Measurements from ENCODE around the gene SH3GLB2. TPM values are rescaled to one million over a fixed set of nuclear protein-coding genes. Genes with fewer than 3 reads are reported as not detected.
"Not testable (repeated sequence)": the region's sequence is repeated elsewhere in the genome, so short reads cannot be mapped to it uniquely, and the experiment has no call there.

Gene SH3GLB2
- total RNA-seq, 2 donors from 2014 or later, result 64.3 to 68.7 TPM

DNA sequence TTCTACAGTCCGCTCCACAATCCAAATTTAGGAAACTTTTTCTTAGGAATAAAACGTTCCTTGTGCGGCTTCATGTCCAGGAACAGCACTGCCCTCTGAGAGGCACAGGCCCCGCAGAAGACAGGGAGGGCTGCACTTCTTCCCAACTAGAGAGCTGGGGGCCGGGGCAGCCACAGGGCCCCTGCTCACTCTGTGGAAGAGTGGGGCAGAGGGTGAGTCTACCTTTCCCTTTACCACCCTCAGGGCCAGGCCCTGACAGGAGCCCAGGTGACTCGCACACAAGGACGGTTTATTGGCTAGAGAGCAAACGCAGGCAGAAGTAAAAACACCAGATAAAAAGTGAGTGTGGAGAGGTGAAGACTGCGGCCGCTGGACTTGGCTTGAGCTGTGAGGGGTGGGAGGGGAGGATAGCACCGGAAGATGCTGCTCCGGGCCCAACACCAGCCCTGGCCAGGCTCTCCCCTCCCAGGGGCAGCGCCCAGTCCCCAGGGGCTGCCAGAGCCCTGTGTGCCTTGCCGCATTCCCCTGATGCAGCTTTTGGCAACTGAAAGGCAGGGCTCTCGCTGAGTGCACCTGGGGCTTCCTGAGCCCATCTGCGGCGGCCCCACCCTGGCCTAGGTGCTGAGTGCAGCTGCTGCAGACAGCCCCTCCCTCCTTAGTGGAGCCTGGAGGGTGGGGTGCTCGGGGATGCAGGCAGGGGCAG is 20.2 kb downstream of the SH3GLB2 start:
- DNase-seq (ENCODE audit: low spot score), result no peak
- intact Hi-C loops (cut with DNase I), result no loop called here

DNA sequence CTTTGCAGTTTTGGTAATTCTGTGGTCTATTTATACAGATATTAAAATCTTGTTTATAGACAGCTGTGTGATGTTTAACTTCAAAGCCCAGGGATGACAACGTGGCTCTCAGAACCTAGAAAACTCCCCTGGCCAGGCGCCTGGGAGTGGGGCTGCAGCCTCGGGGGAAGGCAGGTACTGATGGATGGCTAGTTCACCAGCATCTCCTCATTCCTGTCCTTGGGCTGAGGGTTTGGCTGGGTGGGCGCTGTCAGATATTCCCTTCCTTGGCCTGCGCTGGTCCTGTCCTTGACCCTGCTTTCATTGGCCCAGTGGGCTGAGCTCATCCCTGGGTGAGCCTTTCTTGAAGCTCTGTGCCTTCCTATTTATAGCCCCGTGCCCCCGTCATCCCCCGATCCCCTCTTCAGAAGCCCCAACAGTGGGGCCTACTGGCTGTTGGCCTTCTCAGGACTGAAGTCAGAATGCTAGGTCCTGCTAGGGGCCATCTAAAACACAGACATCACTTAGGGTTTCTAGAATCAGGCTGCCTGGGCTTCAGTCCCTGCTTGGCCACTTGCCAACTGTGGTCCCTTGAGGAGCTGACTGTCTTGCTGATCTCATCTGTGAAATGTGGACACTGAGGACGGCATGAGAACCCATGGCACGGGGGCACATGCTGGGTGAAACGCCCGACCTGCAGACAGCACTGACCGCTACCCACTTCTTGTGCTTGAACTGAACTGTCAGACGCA is 20.9 kb downstream of the SH3GLB2 start:
- peak; percentile 88 for DNase-seq (ENCODE audit: low spot score)
- intact Hi-C loops (cut with DNase I), result no loop called here

DNA sequence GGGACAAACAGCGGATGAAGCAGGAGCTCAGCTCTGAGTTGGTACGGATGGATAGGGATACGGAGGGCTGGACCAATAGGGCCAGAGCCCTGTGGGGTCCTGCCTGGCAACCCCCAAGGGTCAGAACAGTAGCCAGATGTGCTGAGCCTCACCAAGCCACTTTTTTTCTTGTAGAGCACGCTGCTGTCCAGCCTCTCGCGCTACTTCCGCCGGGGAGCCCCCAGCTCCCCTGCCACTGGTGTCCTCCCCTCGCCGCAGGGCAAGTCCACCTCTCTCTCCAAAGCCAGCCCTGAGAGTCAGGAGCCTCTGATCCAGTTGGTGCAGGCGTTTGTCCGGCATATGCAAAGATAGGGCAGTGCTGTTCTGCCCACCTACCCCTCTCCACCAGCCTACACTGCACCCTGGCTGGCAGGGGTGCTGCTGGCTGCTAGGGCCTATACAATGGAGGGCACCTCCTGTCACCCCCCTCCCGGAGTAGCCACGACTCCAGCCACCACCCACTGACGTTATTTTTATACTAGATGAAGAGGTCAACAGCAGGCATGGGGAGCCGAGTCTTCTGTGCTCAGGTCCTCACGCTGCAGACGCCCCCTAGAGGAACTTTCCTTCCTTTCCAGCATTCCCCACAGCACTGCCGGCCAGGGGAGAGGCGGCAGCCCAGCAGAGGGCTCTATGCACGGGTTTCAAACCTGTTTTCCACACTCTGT is 21.6 kb downstream of the SH3GLB2 start:
- peak; percentile 90 for DNase-seq (ENCODE audit: low spot score)
- intact Hi-C loops (cut with DNase I), result no loop called here

DNA sequence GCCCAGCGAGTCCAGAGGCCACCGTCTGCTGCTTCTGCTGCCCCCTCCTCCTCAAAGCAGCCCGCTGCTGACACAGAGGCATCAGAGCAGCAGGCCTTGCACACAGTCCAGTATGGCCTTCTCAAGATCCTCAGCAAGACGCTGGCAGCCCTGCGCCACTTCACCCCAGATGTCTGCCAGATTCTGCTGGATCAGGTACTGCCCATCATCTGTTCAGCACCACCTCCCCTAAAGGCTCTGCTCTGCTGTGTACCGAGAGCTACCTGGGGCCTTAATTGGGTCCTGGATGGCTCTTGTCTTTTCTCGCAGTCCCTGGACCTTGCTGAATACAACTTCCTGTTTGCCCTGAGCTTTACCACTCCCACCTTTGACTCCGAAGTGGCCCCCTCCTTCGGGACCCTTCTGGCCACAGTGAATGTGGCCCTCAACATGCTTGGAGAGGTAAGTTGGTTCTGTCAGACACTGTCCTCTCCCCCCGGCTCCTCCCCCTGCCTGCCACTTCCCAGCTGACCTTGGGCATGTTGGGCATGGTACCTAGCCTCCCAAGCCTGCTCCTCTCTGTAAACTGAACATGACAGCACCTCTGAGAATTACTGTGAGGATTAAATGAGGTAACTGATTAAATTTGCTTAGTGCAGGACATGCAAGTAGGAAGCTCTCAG is 22.7 kb downstream of the SH3GLB2 start:
- DNase-seq (ENCODE audit: low spot score), result no peak
- intact Hi-C loops (cut with DNase I), result no loop called here

DNA sequence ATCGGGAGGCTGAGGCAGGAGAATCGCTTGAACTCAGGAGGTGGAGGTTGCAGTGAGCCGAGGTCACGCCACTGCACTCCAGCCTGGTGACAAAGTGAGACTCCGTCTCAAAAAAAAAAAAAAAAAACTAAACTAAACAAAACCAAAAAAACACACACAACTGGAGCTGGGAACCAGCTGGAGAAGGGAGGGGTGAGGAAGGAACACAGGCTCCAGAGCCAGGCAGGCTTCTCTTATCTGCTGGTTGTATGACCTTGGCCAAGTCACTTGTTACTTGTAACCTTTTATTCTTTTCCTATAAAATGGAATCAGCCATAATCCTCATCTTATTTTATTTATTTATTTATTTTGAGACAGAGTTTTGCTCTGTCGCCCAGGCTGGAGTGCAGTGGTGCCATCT is 24.0 kb downstream of the SH3GLB2 start:
- DNase-seq (ENCODE audit: low spot score); intact Hi-C loops (cut with DNase I): not testable (repeated sequence)

DNA sequence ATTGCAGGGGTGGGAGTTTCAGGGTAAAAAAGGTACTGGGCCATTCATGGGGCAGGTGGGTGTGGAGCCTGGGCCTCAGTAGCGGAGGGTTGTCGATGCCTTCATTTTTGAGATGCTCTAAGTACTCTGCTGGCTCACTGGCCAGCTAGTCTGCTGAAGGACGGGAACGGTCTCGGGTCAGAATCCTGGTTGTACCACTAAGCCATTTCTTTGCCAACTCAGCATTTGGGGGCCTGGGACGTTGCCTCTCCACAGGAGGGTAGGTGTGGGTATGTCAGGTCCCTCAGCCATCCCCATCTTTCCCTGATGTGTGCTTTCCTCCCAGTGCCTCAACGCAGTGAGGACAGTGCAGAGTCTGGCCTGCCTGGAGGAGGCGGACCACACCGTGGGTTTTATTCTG is 25.1 kb downstream of the SH3GLB2 start:
- intact Hi-C loops (cut with DNase I), result loop anchor here in 1 of 2 donors (1.0 kb wide), 1 partner anchor 36 kb away; no protein-coding TSS in a partner anchor
- DNase-seq (ENCODE audit: low spot score), result no peak

DNA sequence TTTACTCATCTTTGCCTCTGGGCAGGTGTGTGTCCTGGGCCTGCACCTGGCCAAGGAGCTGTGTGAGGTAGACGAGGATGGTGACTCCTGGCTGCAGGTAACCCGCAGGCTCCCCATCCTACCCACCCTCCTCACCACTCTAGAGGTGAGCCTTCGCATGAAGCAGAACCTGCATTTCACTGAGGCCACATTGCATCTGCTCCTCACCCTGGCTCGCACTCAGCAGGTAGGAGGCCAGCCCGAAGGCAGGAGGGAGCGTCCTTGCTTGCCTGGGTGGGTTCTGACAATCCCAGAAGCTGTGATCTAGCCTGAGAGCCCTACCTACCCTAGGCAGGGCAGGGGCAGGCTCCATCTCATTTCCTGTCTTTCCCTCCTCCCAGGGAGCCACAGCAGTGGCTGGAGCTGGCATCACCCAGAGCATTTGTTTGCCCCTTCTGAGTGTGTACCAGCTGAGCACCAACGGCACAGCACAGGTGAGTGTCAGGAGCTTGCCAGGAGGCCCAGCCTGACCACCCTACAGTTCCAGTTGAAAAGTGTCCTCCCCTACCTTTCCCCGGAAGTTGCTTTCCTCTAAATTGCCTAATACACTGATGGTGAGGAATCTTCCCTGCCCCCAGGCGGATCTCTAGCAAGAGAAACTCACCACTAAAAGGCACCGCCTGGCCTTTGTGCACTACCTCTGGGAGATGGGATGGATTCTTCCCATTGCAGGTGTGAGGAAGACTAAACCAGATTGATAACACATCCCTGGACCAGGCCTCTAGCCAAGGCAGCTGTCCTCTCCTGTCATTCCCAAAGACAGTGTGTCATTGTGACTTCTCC is 26.4 kb downstream of the SH3GLB2 start:
- DNase-seq (ENCODE audit: low spot score), result no peak
- intact Hi-C loops (cut with DNase I), result no loop called here

DNA sequence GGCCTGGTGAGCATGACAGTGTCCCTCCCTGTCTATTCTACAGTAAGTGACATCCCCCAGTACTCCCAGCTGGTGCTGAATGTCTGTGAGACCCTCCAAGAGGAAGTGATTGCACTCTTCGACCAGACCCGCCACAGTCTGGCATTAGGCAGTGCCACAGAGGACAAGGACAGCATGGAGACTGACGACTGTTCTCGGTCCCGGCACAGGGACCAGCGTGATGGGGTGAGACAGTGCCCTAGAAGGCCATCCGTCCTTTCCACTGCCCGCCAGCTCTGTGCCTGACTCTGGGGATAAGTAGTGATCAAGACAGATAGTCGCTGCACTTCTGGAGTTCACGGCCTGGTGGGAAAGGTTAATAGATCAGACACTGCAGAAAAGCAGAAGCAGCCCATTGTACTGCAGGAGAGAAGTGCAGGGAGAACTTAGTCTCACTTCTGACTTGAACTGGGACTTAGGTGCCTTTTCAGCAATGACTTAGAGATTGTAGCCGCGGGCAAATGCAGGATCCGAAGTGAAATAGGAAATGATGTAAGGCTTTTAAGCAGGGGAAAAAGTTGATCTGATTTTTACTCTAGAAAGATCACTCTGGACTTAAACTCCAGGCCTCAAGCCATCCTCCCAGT is 28.4 kb downstream of the SH3GLB2 start:
- no peak for DNase-seq (ENCODE audit: low spot score)
- intact Hi-C loops (cut with DNase I), result no loop called here

DNA sequence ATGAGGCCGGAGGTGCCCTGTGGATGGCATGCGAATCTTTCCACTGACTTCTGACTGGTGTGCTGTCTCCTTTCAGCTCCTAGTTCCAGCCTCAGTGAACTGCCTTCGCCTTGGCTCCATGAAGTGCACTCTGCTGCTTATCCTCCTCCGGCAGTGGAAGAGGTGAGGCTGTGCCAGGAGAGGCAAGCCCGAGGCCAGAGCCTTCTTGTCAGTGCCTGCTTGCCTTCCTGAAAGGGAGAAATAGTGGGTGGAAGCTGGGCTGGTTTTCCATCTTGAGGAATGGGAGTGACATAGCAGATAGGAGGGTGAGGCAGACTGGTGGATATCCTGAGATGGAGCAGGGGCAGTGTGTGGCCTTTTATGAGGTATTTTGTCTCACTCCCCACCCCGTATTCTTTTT is 29.7 kb downstream of the SH3GLB2 start:
- intact Hi-C loops (cut with DNase I), result no loop called here
- DNase-seq (ENCODE audit: low spot score), result no peak

DNA sequence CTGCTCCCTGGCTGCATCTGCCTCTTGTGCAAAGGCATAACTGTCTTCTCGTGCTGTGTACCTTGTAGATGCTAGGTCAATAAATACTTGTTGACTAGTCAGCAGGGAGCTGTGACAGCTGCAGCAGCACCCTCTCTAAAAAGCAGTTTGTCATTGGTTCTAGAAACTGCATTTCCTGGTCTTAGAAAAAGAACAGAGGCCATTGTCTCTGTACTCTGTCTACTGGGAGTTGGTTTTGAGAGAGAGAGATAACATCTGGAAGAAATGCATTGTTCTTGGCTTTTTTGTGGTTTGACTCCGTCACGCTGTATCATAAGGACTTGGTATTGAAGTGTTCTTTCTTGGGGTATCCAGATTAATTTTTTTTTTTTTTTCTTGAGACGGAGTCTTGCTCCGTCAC is 32.3 kb downstream of the SH3GLB2 start:
- DNase-seq (ENCODE audit: low spot score), result peak; percentile 16
- intact Hi-C loops (cut with DNase I), result no loop called here

DNA sequence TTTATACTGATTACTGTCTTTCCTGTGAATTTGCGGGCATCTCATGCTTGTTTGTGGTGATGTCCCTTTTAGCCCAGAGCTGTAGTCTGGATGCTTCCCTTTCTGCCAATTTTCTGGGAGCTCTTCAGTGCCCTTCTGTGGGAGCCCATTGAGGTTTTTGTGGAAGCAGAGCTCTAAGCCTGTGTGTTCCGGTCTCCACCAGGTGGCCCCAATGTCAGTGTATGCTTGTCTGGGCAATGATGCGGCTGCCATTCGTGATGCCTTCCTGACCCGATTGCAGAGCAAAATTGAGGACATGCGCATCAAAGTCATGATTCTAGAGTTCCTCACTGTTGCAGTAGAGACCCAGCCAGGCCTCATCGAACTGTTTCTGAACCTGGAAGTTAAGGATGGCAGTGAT is 35.1 kb downstream of the SH3GLB2 start:
- intact Hi-C loops (cut with DNase I), result no loop called here
- no peak for DNase-seq (ENCODE audit: low spot score)

DNA sequence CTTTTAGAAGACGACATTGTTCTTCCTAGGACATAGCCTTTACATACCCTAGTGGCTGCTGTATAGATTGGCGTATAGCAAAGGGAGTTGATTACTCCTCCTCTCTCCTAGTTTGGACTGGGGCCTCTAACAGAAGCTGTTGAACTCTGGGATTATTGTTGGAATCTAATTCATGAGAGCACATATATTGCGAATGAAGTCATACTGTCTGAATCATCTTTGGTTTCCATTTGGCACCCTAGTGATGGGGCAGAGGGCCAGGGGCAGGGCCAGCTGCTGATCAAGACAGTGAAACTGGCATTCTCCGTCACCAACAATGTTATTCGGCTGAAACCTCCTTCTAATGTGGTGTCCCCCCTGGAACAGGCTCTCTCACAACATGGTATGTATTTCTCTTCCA is 40.3 kb downstream of the SH3GLB2 start:
- intact Hi-C loops (cut with DNase I), result no loop called here
- DNase-seq (ENCODE audit: low spot score), result peak; percentile 84

DNA sequence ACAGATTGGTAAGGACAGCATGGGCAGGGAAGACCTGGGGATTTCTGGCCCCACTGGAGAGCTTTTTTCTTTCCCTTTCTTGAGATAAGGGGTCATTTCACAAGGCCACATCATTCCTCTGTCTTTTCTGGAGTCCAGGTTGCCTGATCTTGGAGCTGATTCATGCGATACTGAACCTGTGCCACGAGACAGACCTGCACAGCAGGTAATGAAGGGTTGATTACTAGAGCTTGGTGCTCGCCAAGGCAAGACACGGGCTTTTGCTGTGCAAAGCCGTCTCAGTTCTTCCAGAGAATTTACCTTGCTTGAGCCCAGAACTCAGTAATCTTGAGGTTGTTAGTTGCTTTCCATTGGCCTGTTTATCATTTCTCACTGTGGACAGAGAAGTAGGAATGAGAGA is 41.5 kb downstream of the SH3GLB2 start:
- intact Hi-C loops (cut with DNase I), result no loop called here
- no peak for DNase-seq (ENCODE audit: low spot score)

DNA sequence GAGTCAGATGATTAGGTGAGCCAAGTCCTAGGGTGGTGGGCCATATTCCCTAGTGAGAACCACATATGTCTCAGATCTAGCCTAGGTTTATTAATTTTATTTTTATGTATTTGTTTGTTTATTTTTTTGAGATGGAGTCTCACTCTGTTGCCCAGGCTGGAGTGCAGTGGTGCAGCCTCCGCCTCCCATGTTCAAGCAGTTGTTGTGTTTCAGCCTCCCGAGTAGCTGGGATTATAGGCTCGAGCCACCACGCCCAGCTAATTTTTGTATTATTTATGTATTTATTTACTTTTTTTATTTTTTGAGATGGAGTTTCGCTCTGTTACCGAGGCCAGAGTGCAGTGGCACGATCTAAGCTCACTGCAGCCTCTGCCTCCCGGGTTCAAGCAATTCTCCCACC is 44.6 kb downstream of the SH3GLB2 start:
- DNase-seq (ENCODE audit: low spot score), result no peak
- intact Hi-C loops (cut with DNase I), result no loop called here

DNA sequence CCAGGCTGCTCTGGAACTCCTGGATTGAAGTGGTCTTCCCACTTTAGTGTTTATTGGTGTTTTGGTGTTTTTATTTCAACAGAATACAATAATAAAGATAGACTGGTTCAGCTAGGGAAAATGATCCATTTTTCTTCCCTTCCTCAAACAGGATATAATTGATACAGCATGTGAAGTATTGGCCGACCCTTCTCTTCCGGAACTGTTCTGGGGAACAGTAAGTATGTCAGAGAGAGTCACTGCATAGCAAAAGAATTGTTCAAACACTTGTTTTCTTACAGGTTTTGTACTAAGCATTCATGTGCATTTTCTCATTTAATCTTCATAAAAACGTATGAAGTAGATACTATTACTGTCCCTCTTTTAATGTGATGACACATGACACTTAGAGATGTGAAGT is 49.0 kb downstream of the SH3GLB2 start:
- intact Hi-C loops (cut with DNase I), result no loop called here
- no peak for DNase-seq (ENCODE audit: low spot score)

DNA sequence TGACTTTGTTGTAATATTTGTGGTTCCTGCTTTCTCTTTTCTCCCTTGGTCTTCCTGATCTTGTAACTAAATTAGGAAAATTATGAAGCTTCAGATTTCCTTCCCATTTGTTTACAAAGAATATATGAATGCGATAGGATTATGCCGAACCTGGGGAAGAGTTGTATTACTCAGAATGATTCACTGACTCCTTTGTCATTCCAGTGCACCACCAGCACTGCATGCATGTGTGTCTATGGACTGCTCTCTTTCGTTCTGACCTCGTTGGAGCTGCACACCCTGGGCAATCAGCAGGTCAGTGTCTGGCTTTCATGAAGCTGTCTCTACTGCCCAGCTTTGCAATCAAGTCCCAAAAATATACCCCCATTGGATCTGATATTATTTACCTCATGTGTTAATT is 55.2 kb downstream of the SH3GLB2 start:
- intact Hi-C loops (cut with DNase I), result no loop called here
- DNase-seq (ENCODE audit: low spot score), result no peak

DNA sequence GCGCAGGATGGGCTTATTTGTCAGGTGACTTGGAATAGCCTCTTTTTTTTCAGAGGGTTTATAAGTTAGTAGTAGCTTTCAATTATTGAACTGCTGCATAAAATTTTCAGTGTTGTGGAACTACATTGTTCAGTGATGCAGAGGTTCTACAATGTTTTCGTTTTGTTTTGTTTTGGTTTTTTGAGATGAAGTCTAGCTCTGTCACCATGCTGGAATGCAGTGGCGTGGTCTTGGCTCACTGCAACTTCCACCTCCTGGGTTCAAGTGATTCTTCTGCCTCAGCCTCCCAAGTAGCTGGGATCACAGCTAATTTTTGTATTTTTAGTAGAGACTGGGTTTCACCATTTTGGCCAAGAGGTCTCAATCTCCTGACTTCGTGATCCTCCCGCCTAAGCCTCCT is 58.6 kb downstream of the SH3GLB2 start:
- intact Hi-C loops (cut with DNase I), result no loop called here
- no peak for DNase-seq (ENCODE audit: low spot score)

DNA sequence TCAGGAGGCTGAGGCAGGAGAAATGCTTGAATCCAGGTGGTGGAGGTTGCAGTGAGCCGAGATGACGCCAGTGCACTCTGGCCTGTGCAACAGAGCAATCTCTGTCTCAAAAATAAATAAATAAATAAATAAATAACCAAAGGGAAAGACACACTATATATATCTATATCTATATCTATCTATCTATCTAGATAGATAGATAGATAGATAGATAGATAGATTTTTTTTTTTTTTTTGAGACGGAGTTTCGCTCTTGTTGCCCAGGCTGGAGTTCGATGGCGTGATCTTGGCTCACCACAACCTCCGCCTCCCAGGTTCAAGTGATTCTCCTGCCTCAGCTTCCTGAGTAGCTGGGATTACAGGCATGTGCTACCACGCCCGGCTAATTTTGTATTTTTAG is 66.7 kb downstream of the SH3GLB2 start:
- intact Hi-C loops (cut with DNase I); DNase-seq (ENCODE audit: low spot score): not testable (repeated sequence)
